Activated CD8-positive, alpha-beta memory T cell treated with anti-CD3 and anti-CD28 coated beads for 24 hours (primary cell): ENCODE results near the gene OVAAL.
"Not testable (repeated sequence)": the region's sequence is repeated elsewhere in the genome, so short reads cannot be mapped to it uniquely, and the experiment has no call there.

ENCODE experiments used
- DNase-seq: peaks from one replicate; pipeline ENCODE4 v3.0.0-alpha.2; 2020

The OVAAL gene

GRCh38 chr1:180540697-180541594 lies 17.8 kb upstream of the OVAAL start:
- DNase-seq, result no peak

- no peak for DNase-seq
These were observed 16.5 kb upstream of the OVAAL start for GRCh38 chr1:180542113-180542837.

GRCh38 chr1:180542838-180543145 lies 16.0 kb upstream of the OVAAL start:
- no peak for DNase-seq

- no peak for DNase-seq
These were observed 14.7 kb upstream of the OVAAL start for GRCh38 chr1:180544050-180544449.

- no peak for DNase-seq
These were observed 12.8 kb upstream of the OVAAL start for GRCh38 chr1:180545991-180546390.

GRCh38 chr1:180548686-180549317 lies 10.0 kb upstream of the OVAAL start:
- DNase-seq, result no peak

GRCh38 chr1:180549770-180550169 lies 9.0 kb upstream of the OVAAL start:
- not testable (repeated sequence) for DNase-seq

- DNase-seq, result no peak
These were observed 8.5 kb upstream of the OVAAL start for GRCh38 chr1:180550241-180550640.

GRCh38 chr1:180551997-180552396 lies 6.8 kb upstream of the OVAAL start:
- DNase-seq, result no peak

- DNase-seq, result not testable (repeated sequence)
These were observed 5.7 kb upstream of the OVAAL start for GRCh38 chr1:180553046-180553445.

- no peak for DNase-seq
These were observed 3.4 kb upstream of the OVAAL start for GRCh38 chr1:180555411-180555810.

GRCh38 chr1:180560200-180560867 lies 1.6 kb downstream of the OVAAL start:
- DNase-seq, result no peak

- no peak for DNase-seq
These were observed 2.3 kb downstream of the OVAAL start for GRCh38 chr1:180560868-180561600.

GRCh38 chr1:180562640-180563025 lies 3.9 kb downstream of the OVAAL start:
- no peak for DNase-seq

- no peak for DNase-seq
These were observed 4.5 kb downstream of the OVAAL start for GRCh38 chr1:180563026-180563827.

- DNase-seq, result no peak
These were observed 6.5 kb downstream of the OVAAL start for GRCh38 chr1:180565121-180565871.

GRCh38 chr1:180566026-180566425 lies 7.3 kb downstream of the OVAAL start:
- no peak for DNase-seq

- DNase-seq, result no peak
These were observed 7.7 kb downstream of the OVAAL start for GRCh38 chr1:180566495-180566894.

- no peak for DNase-seq
These were observed 8.9 kb downstream of the OVAAL start for GRCh38 chr1:180567654-180568053.

GRCh38 chr1:180568184-180568583 lies 9.4 kb downstream of the OVAAL start:
- no peak for DNase-seq
